ENCODE data around the gene CHSY1. TPM values are rescaled to one million over a fixed set of nuclear protein-coding genes. Genes with fewer than 3 reads are reported as not detected.
A peak's percentile ranks its signal among the peaks of the same experiment; 100 is the strongest.

The CHSY1 gene
- polyA plus RNA-seq, 3 donors = 2.7 to 19.0 (median 3.0) TPM

DNA sequence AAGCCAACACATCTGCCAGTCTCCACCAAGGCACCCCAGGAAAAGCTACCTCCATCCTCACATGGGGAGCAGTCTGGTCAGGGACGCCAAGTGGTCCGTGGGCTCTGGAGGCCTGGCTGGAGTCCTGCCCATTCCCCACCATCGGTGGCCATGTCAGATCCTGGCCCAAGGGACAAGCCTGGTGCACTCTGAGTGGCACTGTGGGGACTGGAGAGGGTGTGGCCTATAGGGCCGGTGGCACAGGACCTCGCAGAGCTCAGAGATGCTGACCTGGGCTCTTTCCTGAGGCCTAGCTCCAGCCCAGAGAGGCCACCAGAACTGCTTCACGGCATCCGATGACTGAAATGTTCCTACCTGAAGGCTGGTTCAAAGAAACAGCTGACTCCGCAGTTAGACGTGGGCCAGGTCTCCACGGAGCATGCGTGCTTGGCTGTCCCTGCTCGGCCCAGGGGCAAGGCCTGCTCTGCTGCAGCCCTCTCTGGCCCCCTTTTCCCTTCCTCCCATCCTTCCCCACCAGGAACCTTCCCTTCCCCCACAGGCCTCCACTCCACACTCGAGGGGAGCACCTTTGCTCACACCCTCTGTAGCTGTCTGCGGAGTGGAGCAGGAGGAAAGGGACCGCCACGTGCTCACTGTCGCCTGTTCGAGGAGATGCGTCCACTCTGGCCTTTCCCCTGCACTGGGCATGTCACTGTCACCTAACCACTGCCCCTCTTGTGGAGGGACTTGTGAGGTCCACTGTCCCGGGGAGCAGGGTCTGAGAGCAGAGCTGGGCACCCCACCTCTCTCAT, 119.3 kb downstream of the CHSY1 start:
- Mint-ChIP-seq H3K36me3 (peaks cover 0 to 4% of the 10 kb centered on the region in 2 donors), H3K27ac (no peak overlapping the region), H3K27me3 (ENCODE audit: low read depth in 3 of 3) (peaks cover 1 to 7% (median 3%) of the 10 kb centered on the region in 3 donors), H3K9me3 (peaks cover 0 to 2% (median 0%) of the 10 kb centered on the region in 7 donors), H3K4me1 (peaks cover 60% of the 10 kb centered on the region), H3K4me3 (no peak overlapping the region)
- Histone ChIP-seq H3K27me3 (ENCODE audit: control insufficient read depth in 2 of 2, insufficient read depth in 2 of 2, low read length in 2 of 2) (no peaks in the 10 kb centered on the region), H3K4me3 (replicated peaks in 1 of 3; ENCODE audit: low read depth in 2 of 3, low read length in 3 of 3) (no peak overlapping the region), H3K4me1 (ENCODE audit: control insufficient read depth in 1 of 2, insufficient read depth in 2 of 2, low read length in 2 of 2) (peaks cover 62 to 66% of the 10 kb centered on the region in 2 donors), H3K4me2 (replicated peaks; ENCODE audit: extremely low read depth, low read length, poor library complexity, severe bottlenecking) (no peak overlapping the region), H3K9me3 (replicated peaks in 1 of 2; ENCODE audit: control insufficient read depth in 1 of 2, insufficient read depth in 1 of 2, low read length in 2 of 2) (no peaks in the 10 kb centered on the region), H2AFZ (ENCODE audit: insufficient read depth, low read depth, low read length, poor library complexity, severe bottlenecking) (no peak overlapping the region), H3K79me2 (ENCODE audit: insufficient read depth, low read length) (no peaks in the 10 kb centered on the region), H3K9ac (ENCODE audit: insufficient read depth, low read length, poor library complexity, severe bottlenecking) (no peak overlapping the region), H3K27ac (ENCODE audit: low read depth in 1 of 2, low read length in 2 of 2) (no peak overlapping the region), H4K20me1 (ENCODE audit: insufficient read depth, low read length) (no peaks in the 10 kb centered on the region), H3K36me3 (replicated peaks in 1 of 2; ENCODE audit: control insufficient read depth in 1 of 2, insufficient read depth in 2 of 2, low read length in 2 of 2) (no peaks in the 10 kb centered on the region)
- 97% methylated on average over 12 of the region's 20 CpGs for WGBS (ENCODE audit: insufficient coverage)
- TF ChIP-seq, protein P1, sequence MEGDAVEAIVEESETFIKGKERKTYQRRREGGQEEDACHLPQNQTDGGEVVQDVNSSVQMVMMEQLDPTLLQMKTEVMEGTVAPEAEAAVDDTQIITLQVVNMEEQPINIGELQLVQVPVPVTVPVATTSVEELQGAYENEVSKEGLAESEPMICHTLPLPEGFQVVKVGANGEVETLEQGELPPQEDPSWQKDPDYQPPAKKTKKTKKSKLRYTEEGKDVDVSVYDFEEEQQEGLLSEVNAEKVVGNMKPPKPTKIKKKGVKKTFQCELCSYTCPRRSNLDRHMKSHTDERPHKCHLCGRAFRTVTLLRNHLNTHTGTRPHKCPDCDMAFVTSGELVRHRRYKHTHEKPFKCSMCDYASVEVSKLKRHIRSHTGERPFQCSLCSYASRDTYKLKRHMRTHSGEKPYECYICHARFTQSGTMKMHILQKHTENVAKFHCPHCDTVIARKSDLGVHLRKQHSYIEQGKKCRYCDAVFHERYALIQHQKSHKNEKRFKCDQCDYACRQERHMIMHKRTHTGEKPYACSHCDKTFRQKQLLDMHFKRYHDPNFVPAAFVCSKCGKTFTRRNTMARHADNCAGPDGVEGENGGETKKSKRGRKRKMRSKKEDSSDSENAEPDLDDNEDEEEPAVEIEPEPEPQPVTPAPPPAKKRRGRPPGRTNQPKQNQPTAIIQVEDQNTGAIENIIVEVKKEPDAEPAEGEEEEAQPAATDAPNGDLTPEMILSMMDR (IDR thresholded peaks at IDR 0.05) = no peak
- DNase-seq = no peak
- intact Hi-C loops (cut with micrococcal nuclease) = no loop called here

DNA sequence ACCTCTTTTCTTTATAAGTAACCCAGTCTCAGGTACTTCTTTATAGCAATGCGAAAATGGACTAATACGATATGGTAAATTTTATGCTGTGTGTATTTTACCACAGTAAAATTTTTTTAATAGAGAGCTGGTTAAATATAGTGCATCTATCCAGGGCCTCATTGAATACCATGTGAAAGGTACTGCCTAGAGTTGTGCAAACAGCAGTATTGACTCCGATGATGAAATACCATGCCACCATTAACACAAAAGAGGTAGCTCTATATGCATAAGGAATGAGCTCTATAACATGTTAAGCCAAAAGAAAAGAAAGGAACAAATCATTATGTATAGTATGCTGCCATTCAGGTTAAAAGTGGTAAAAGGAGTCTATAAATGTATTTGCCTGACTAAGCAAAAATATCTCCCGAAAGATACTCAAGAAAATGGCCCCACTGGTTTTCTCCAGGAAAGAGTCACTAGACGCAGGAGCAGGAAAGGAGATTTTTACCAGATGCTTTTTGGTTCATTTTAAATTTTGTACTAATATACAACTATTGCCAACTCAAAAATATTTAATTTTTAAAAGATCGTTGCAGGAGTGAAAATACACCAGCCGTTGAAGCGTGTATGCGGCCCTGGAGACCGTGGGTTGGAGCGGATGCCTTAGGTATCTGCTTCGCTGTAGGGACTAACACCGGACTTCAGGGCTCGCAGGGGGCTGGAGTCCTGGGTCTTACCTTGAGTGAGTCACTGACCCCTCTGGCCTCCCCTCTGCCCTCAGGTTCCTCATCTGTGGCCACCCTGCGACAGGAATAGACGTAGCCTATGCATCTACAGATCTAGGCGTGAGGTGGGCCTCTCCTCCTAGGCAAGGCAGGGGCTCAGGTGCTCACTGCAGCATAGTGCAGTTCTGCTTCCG, 120.1 kb downstream of the CHSY1 start:
- peaks cover 62 to 66% of the 10 kb centered on the region in 2 donors for H3K4me1 ChIP-seq (ENCODE audit: control insufficient read depth in 1 of 2, insufficient read depth in 2 of 2, low read length in 2 of 2)
- peak in 1 of 3 donors; percentile 31 for DNase-seq

More for the DNA sequence above, 120.1 kb downstream of the CHSY1 start:
- no peaks in the 10 kb centered on the region for H3K9me3 ChIP-seq (replicated peaks in 1 of 2; ENCODE audit: control insufficient read depth in 1 of 2, insufficient read depth in 1 of 2, low read length in 2 of 2)
- no peaks in the 10 kb centered on the region for H3K27me3 ChIP-seq (ENCODE audit: control insufficient read depth in 2 of 2, insufficient read depth in 2 of 2, low read length in 2 of 2)
- H2AFZ ChIP-seq (ENCODE audit: insufficient read depth, low read depth, low read length, poor library complexity, severe bottlenecking) = no peak overlapping the region
- H3K79me2 ChIP-seq (ENCODE audit: insufficient read depth, low read length) = no peaks in the 10 kb centered on the region
- no peak overlapping the region for H3K4me3 ChIP-seq (replicated peaks in 1 of 3; ENCODE audit: low read depth in 2 of 3, low read length in 3 of 3)
- H3K36me3 ChIP-seq (replicated peaks in 1 of 2; ENCODE audit: control insufficient read depth in 1 of 2, insufficient read depth in 2 of 2, low read length in 2 of 2) = no peaks in the 10 kb centered on the region
- 95% methylated on average over 12 of the region's 18 CpGs for WGBS (ENCODE audit: insufficient coverage)
- peaks cover 60% of the 10 kb centered on the region for H3K4me1 Mint-ChIP-seq
- H3K9me3 Mint-ChIP-seq = peaks cover 0 to 2% (median 0%) of the 10 kb centered on the region in 7 donors
- H3K36me3 Mint-ChIP-seq = peaks cover 0 to 4% of the 10 kb centered on the region in 2 donors
- H3K27me3 Mint-ChIP-seq (ENCODE audit: low read depth in 3 of 3) = peaks cover 1 to 6% (median 3%) of the 10 kb centered on the region in 3 donors
- TF ChIP-seq, protein P1 (IDR thresholded peaks at IDR 0.05) = no peak
- no peak overlapping the region for H3K27ac Mint-ChIP-seq
- intact Hi-C loops (cut with micrococcal nuclease) = no loop called here
- H3K4me3 Mint-ChIP-seq = no peak overlapping the region
- no peak overlapping the region for H3K9ac ChIP-seq (ENCODE audit: insufficient read depth, low read length, poor library complexity, severe bottlenecking)
- no peak overlapping the region for H3K4me2 ChIP-seq (replicated peaks; ENCODE audit: extremely low read depth, low read length, poor library complexity, severe bottlenecking)
- H4K20me1 ChIP-seq (ENCODE audit: insufficient read depth, low read length) = no peaks in the 10 kb centered on the region
- H3K27ac ChIP-seq (ENCODE audit: low read depth in 1 of 2, low read length in 2 of 2) = no peak overlapping the region

Measured in CD14-positive monocyte (primary cell).